ENCODE measurements around the gene ERC2. TPM values are rescaled to one million over a fixed set of nuclear protein-coding genes. Genes with fewer than 3 reads are reported as not detected.

ERC2 gene
- total and polyA plus RNA-seq, 9 donors, result 0.52 to 2.0 (median 0.82) TPM

- no peak overlapping the region for H3K4me3 ChIP-seq (ENCODE audit: low read length)
- no peak overlapping the region for H3K27ac ChIP-seq (ENCODE audit: low read length)
- peaks cover 3% of the 10 kb centered on the region for H3K4me1 ChIP-seq (ENCODE audit: control insufficient read depth, insufficient read depth, low read length)
- WGBS (ENCODE audit: insufficient coverage), result 40% methylated on average over 1 of the region's 3 CpGs
- DNase-seq, result no peak
- H3K9me3 ChIP-seq (replicated peaks; ENCODE audit: control insufficient read depth, low read depth, low read length), result peaks cover 2% of the 10 kb centered on the region
- H3K27me3 ChIP-seq (ENCODE audit: control insufficient read depth, insufficient read depth, low read length), result no peaks in the 10 kb centered on the region
- no peaks in the 10 kb centered on the region for H3K36me3 ChIP-seq (ENCODE audit: control insufficient read depth, insufficient read depth, low read length)
Measured at GRCh38 chr3:56297281-56297840, 170.9 kb downstream of the ERC2 start.

DNA sequence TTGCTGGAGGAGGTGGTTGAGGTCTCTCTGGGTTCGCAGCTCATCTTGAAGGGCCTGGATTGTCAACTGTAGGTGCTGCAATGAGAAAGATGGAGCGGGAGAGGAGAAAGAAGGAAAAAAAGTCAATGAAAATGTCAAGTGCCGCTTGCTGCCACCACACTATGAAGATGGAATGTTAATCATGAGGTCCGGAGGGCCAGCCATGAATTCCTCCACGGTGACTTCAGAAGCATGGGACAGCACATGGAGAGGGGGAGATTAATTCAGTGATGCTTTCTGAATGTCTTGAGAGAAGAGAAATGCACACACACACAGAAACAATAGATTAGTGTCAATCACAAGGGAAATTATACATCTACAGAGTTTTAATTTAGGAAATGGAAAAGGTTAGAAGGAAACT lies 171.9 kb downstream of the ERC2 start:
- Histone ChIP-seq H3K4me3 (ENCODE audit: low read length) (no peak overlapping the region), H3K9me3 (replicated peaks; ENCODE audit: control insufficient read depth, low read depth, low read length) (peaks cover 2% of the 10 kb centered on the region), H3K36me3 (ENCODE audit: control insufficient read depth, insufficient read depth, low read length) (no peaks in the 10 kb centered on the region), H3K4me1 (ENCODE audit: control insufficient read depth, insufficient read depth, low read length) (peaks cover 5% of the 10 kb centered on the region), H3K27me3 (ENCODE audit: control insufficient read depth, insufficient read depth, low read length) (no peaks in the 10 kb centered on the region), H3K27ac (ENCODE audit: low read length) (no peak overlapping the region)
- WGBS (ENCODE audit: insufficient coverage), result 100% methylated on average over 3 of the region's 5 CpGs
- DNase-seq, result no peak

- no peak for DNase-seq
- Histone ChIP-seq H3K4me3 (ENCODE audit: low read length) (no peak overlapping the region), H3K4me1 (ENCODE audit: control insufficient read depth, insufficient read depth, low read length) (peaks cover 5% of the 10 kb centered on the region), H3K27ac (ENCODE audit: low read length) (no peak overlapping the region), H3K27me3 (ENCODE audit: control insufficient read depth, insufficient read depth, low read length) (no peaks in the 10 kb centered on the region), H3K9me3 (replicated peaks; ENCODE audit: control insufficient read depth, low read depth, low read length) (peaks cover 2% of the 10 kb centered on the region), H3K36me3 (ENCODE audit: control insufficient read depth, insufficient read depth, low read length) (no peaks in the 10 kb centered on the region)
- no CpG with 5 or more reads among the region's 2 CpGs for WGBS (ENCODE audit: insufficient coverage)
Measured at GRCh38 chr3:56295161-56295560, 173.1 kb downstream of the ERC2 start.

- Histone ChIP-seq H3K4me3 (ENCODE audit: low read length) (no peak overlapping the region), H3K4me1 (ENCODE audit: control insufficient read depth, insufficient read depth, low read length) (peaks cover 5% of the 10 kb centered on the region), H3K27me3 (ENCODE audit: control insufficient read depth, insufficient read depth, low read length) (no peaks in the 10 kb centered on the region), H3K9me3 (replicated peaks; ENCODE audit: control insufficient read depth, low read depth, low read length) (peaks cover 2% of the 10 kb centered on the region), H3K27ac (ENCODE audit: low read length) (no peak overlapping the region), H3K36me3 (ENCODE audit: control insufficient read depth, insufficient read depth, low read length) (no peaks in the 10 kb centered on the region)
- WGBS (ENCODE audit: insufficient coverage), result no CpG with 5 or more reads among the region's 1 CpG
- DNase-seq, result no peak
Measured at GRCh38 chr3:56294286-56294685, 174.0 kb downstream of the ERC2 start.

GRCh38 chr3:56291953-56292352 lies 176.3 kb downstream of the ERC2 start:
- Histone ChIP-seq H3K27ac (ENCODE audit: low read length) (no peak overlapping the region), H3K4me1 (ENCODE audit: control insufficient read depth, insufficient read depth, low read length) (peaks cover 5% of the 10 kb centered on the region)
- WGBS (ENCODE audit: insufficient coverage), result no CpG with 5 or more reads among the region's 3 CpGs

DNA sequence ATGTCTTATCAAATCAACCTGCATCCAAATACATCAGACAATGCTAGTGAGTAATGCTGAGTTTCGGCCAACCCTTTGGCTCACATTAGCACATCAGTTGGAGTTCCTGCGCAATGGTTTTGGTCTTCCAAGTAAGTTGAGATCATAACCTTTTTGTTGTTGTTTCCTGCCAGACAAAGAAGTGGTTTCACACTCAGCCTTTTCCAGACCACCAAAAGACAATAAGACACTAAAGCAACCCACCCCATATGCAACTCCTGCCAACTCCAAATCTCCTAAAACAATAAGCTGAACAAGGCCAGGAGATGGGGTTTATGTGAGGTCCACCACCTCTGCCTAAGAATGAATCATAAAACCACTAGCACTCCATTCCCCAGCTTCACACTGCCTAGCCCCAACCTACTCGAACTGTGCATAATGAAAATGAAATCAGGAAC lies 177.0 kb downstream of the ERC2 start:
- H3K27me3 ChIP-seq (ENCODE audit: control insufficient read depth, insufficient read depth, low read length), result no peaks in the 10 kb centered on the region
- no peaks in the 10 kb centered on the region for H3K36me3 ChIP-seq (ENCODE audit: control insufficient read depth, insufficient read depth, low read length)
- peaks cover 2% of the 10 kb centered on the region for H3K9me3 ChIP-seq (replicated peaks; ENCODE audit: control insufficient read depth, low read depth, low read length)
- 58% methylated on average over 2 of the region's 3 CpGs for whole genome bisulfite sequencing (ENCODE audit: insufficient coverage)
- no peak overlapping the region for H3K4me3 ChIP-seq (ENCODE audit: low read length)
- DNase-seq, result peak; percentile 83
- peaks cover 5% of the 10 kb centered on the region for H3K4me1 ChIP-seq (ENCODE audit: control insufficient read depth, insufficient read depth, low read length)
- H3K27ac ChIP-seq (ENCODE audit: low read length), result no peak overlapping the region

More at GRCh38 chr3:56291953-56292352, 176.3 kb downstream of the ERC2 start:
- no peak for DNase-seq
- Histone ChIP-seq H3K27me3 (ENCODE audit: control insufficient read depth, insufficient read depth, low read length) (no peaks in the 10 kb centered on the region), H3K36me3 (ENCODE audit: control insufficient read depth, insufficient read depth, low read length) (no peaks in the 10 kb centered on the region), H3K9me3 (replicated peaks; ENCODE audit: control insufficient read depth, low read depth, low read length) (peaks cover 2% of the 10 kb centered on the region), H3K4me3 (ENCODE audit: low read length) (no peak overlapping the region)

GRCh38 chr3:56290374-56290773 lies 177.9 kb downstream of the ERC2 start:
- no peak overlapping the region for H3K4me3 ChIP-seq (ENCODE audit: low read length)
- H3K27ac ChIP-seq (ENCODE audit: low read length), result no peak overlapping the region
- H3K4me1 ChIP-seq (ENCODE audit: control insufficient read depth, insufficient read depth, low read length), result peaks cover 4% of the 10 kb centered on the region
- WGBS (ENCODE audit: insufficient coverage), result 70% methylated on average over 2 of the region's 2 CpGs
- H3K27me3 ChIP-seq (ENCODE audit: control insufficient read depth, insufficient read depth, low read length), result no peaks in the 10 kb centered on the region
- H3K9me3 ChIP-seq (replicated peaks; ENCODE audit: control insufficient read depth, low read depth, low read length), result peaks cover 2% of the 10 kb centered on the region
- no peak for DNase-seq
- no peaks in the 10 kb centered on the region for H3K36me3 ChIP-seq (ENCODE audit: control insufficient read depth, insufficient read depth, low read length)

DNA sequence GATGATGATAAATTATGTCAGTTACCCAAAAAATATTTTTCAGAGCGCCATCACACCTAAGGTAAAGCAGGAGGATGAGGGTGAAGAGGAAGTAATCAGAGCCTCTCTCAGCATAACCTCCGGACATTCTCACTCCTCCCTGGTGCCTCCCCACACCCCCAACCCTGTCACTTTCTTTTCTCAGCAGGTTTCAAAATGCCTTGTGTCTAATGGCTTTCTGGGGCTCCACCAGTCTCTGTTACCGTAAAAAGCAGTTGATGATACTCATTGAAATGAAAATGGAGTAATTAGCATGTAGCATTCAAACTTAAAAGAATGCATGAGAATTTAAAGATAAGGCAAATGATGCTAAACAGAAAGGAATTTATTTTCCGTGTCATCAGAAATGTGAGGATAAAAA lies 180.0 kb downstream of the ERC2 start:
- WGBS (ENCODE audit: insufficient coverage), result 85% methylated on average over 2 of the region's 4 CpGs
- no peaks in the 10 kb centered on the region for H3K36me3 ChIP-seq (ENCODE audit: control insufficient read depth, insufficient read depth, low read length)

GRCh38 chr3:56282341-56282740 lies 185.9 kb downstream of the ERC2 start:
- H3K9me3 ChIP-seq (replicated peaks; ENCODE audit: control insufficient read depth, low read depth, low read length), result no peaks in the 10 kb centered on the region
- H3K4me1 ChIP-seq (ENCODE audit: control insufficient read depth, insufficient read depth, low read length), result peaks cover 5% of the 10 kb centered on the region
- DNase-seq, result no peak
- H3K27ac ChIP-seq (ENCODE audit: low read length), result no peak overlapping the region
- no peak overlapping the region for H3K4me3 ChIP-seq (ENCODE audit: low read length)
- peaks cover 2% of the 10 kb centered on the region for H3K27me3 ChIP-seq (ENCODE audit: control insufficient read depth, insufficient read depth, low read length)
- H3K36me3 ChIP-seq (ENCODE audit: control insufficient read depth, insufficient read depth, low read length), result no peaks in the 10 kb centered on the region

More for the DNA sequence above, 180.0 kb downstream of the ERC2 start:
- no peak overlapping the region for H3K4me3 ChIP-seq (ENCODE audit: low read length)
- no peaks in the 10 kb centered on the region for H3K9me3 ChIP-seq (replicated peaks; ENCODE audit: control insufficient read depth, low read depth, low read length)
- no peaks in the 10 kb centered on the region for H3K27me3 ChIP-seq (ENCODE audit: control insufficient read depth, insufficient read depth, low read length)
- peaks cover 7% of the 10 kb centered on the region for H3K4me1 ChIP-seq (ENCODE audit: control insufficient read depth, insufficient read depth, low read length)
- no peak overlapping the region for H3K27ac ChIP-seq (ENCODE audit: low read length)
- DNase-seq, result no peak

DNA sequence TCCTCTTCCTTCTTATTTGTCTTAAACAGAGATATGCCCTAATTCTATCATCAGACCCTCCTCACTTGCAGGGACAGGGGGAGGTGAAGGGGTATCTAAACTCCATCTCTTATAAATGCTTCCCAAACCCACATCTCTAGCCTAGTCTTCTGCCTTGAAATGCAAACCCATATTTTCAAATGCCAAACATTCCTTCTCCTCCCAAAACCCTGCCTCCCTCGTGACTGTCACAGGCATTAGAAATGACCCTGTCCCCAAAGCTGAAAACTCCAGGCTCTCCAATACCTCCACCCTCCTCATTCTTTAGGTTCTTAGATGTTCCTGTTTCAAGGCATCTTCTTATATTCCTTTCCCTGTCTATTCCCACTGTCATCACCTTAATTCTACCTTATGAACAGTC lies 191.0 kb downstream of the ERC2 start:
- Histone ChIP-seq H3K36me3 (ENCODE audit: control insufficient read depth, insufficient read depth, low read length) (no peaks in the 10 kb centered on the region), H3K9me3 (replicated peaks; ENCODE audit: control insufficient read depth, low read depth, low read length) (no peaks in the 10 kb centered on the region), H3K4me1 (ENCODE audit: control insufficient read depth, insufficient read depth, low read length) (peaks cover 3% of the 10 kb centered on the region), H3K4me3 (ENCODE audit: low read length) (no peak overlapping the region), H3K27me3 (ENCODE audit: control insufficient read depth, insufficient read depth, low read length) (no peaks in the 10 kb centered on the region), H3K27ac (ENCODE audit: low read length) (no peak overlapping the region)
- 77% methylated on average over 1 of the region's 1 CpG for WGBS (ENCODE audit: insufficient coverage)
- no peak for DNase-seq

DNA sequence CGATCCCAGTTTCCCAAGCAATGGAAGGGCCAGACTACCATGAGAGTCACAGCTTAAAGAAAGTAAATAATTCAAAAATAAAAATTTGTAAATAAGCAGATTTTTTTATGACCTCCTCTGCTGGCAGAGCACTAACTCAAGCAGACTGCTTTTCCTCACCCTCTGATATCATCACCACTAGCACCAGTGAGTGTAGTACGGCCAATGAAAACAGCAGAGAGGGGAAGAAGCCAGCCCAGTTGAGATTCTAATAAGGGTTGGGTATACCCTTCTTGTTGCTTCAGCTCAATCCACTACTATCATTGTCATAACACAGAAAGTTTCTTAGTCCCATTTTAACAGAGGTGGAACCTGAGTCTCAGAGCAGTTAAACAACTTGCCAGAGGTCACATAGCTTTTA lies 193.1 kb downstream of the ERC2 start:
- H3K27me3 ChIP-seq (ENCODE audit: control insufficient read depth, insufficient read depth, low read length), result no peaks in the 10 kb centered on the region
- no peak for DNase-seq
- H3K9me3 ChIP-seq (replicated peaks; ENCODE audit: control insufficient read depth, low read depth, low read length), result no peaks in the 10 kb centered on the region
- H3K4me1 ChIP-seq (ENCODE audit: control insufficient read depth, insufficient read depth, low read length), result peaks cover 3% of the 10 kb centered on the region
- no peaks in the 10 kb centered on the region for H3K36me3 ChIP-seq (ENCODE audit: control insufficient read depth, insufficient read depth, low read length)
- WGBS (ENCODE audit: insufficient coverage), result no CpG with 5 or more reads among the region's 2 CpGs
- no peak overlapping the region for H3K4me3 ChIP-seq (ENCODE audit: low read length)
- H3K27ac ChIP-seq (ENCODE audit: low read length), result no peak overlapping the region

All from muscle of leg (tissue), 11 donors.